NCI-H524 (cell line): ENCODE data around the gene IFI27L1.

Source experiments
- DNase-seq, 2 experiments: peaks; one replicate each; lab custom pipeline; 2025; lab: John Stamatoyannopoulos, UW

Gene IFI27L1

GRCh38 chr14:94114589-94115057, 33.5 kb downstream of the IFI27L1 start:
- no peak for DNase-seq

- DNase-seq, result peak; percentile 88 to 97
Measured at GRCh38 chr14:94115058-94115591, 34.0 kb downstream of the IFI27L1 start.

GRCh38 chr14:94115631-94116030, 34.5 kb downstream of the IFI27L1 start:
- DNase-seq, result no peak

GRCh38 chr14:94116701-94117100, 35.6 kb downstream of the IFI27L1 start:
- DNase-seq, result no peak

GRCh38 chr14:94117856-94118255, 36.7 kb downstream of the IFI27L1 start:
- no peak for DNase-seq

GRCh38 chr14:94119071-94119470, 38.0 kb downstream of the IFI27L1 start:
- DNase-seq, result no peak

- no peak for DNase-seq
Measured at GRCh38 chr14:94120667-94121340, 39.7 kb downstream of the IFI27L1 start.

- no peak for DNase-seq
Measured at GRCh38 chr14:94121485-94121884, 40.4 kb downstream of the IFI27L1 start.

- DNase-seq, result no peak
Measured at GRCh38 chr14:94122438-94122837, 41.3 kb downstream of the IFI27L1 start.

GRCh38 chr14:94123296-94123695, 42.2 kb downstream of the IFI27L1 start:
- no peak for DNase-seq

GRCh38 chr14:94123868-94124267, 42.8 kb downstream of the IFI27L1 start:
- DNase-seq, result no peak

- DNase-seq, result no peak
Measured at GRCh38 chr14:94124582-94125377, 43.7 kb downstream of the IFI27L1 start.

- DNase-seq, result no peak
Measured at GRCh38 chr14:94125659-94126418, 44.7 kb downstream of the IFI27L1 start.

GRCh38 chr14:94126419-94126677, 45.2 kb downstream of the IFI27L1 start:
- no peak for DNase-seq

- no peak for DNase-seq
Measured at GRCh38 chr14:94126800-94127199, 45.7 kb downstream of the IFI27L1 start.

- no peak for DNase-seq
Measured at GRCh38 chr14:94127330-94127729, 46.2 kb downstream of the IFI27L1 start.

- no peak for DNase-seq
Measured at GRCh38 chr14:94128216-94128839, 47.2 kb downstream of the IFI27L1 start.

GRCh38 chr14:94129111-94129757, 48.1 kb downstream of the IFI27L1 start, which contains the start of gene IFI27L2:
Gene IFI27L2 (minus strand): TSS chr14:94129604. CDS start chr14:94129564, 40 bp downstream.
- peak; percentile 85 to 93 for DNase-seq

GRCh38 chr14:94129758-94130414, 48.8 kb downstream of the IFI27L1 start:
- DNase-seq, result peak; percentile 70 to 76

- peak; percentile 86 to 92 for DNase-seq
Measured at GRCh38 chr14:94132285-94132887, 51.3 kb downstream of the IFI27L1 start.
